Measurements from ENCODE around the gene SARDH.

GRCh38 chr9:133665096-133665495 is 73.1 kb downstream of the SARDH start:
- TF ChIP-seq CTCF (IDR thresholded peaks at IDR 0.05 in 4 of 5, conservative IDR thresholded peaks at IDR 0.05 in 1 of 5) (no peak), POLR2A (IDR thresholded peaks at IDR 0.05) (no peak)
